H1 (cell line): Measurements from ENCODE around the gene TMEM115. TPM values are rescaled to one million over a fixed set of nuclear protein-coding genes. Genes with fewer than 3 reads are reported as not detected.

ENCODE experiments used
- CTCF ChIA-PET: fragments of 300-600 bp; sonication (Branson Sonifier 250); formaldehyde crosslinking; loops from one replicate; lab custom pipeline; 2021; ENCODE audit not compliant: partially characterized antibody; lab: Charles Lee
- POLR2A ChIA-PET: fragments of 300-600 bp; sonication (Branson Sonifier 250); formaldehyde crosslinking; loops from one replicate; lab custom pipeline; 2021; ENCODE audit warnings: inconsistent platforms; ENCODE audit not compliant: partially characterized antibody; lab: Charles Lee
- DNase-seq, 2 experiments: peaks; one replicate each; pipeline versions ENCODE4 v3.0.0 to v3.0.0-alpha.2; 2010 to 2022; ENCODE audit warnings: low spot score in 2 of 2, low read depth in 1 of 2, mixed read lengths in 1 of 2
- FAIRE-seq: peaks from 2 replicates; lab custom pipeline; 2011; peaks lifted over from hg19 to GRCh38; lab: Jason Lieb, UNC
- H2AFZ ChIP-seq: 2 replicates; pipeline ENCODE4 v1.8.1; 2012; ENCODE audit warnings: low read length, inconsistent platforms
- H2AK5ac ChIP-seq: 2 replicates; pipeline ENCODE4 v1.6.1; 2013; ENCODE audit warnings: low read depth, low read length
- H2BK120ac ChIP-seq: replicated peaks from 2 replicates; pipeline ENCODE3; 2013; ENCODE audit warnings: low read depth, low read length, inconsistent platforms
- H2BK12ac ChIP-seq: 2 replicates; pipeline ENCODE4 v1.6.1; 2013; ENCODE audit warnings: low read depth, low read length
- H2BK15ac ChIP-seq: 2 replicates; pipeline ENCODE4 v1.6.1; 2013; ENCODE audit warnings: low read length
- H2BK20ac ChIP-seq: 2 replicates; pipeline ENCODE4 v1.6.1; 2013; ENCODE audit warnings: low read length
- H2BK5ac ChIP-seq: 2 replicates; pipeline ENCODE4 v1.6.1; 2013; ENCODE audit warnings: low read depth, low read length
- H3K14ac ChIP-seq: 2 replicates; pipeline ENCODE4 v1.6.1; 2013; ENCODE audit warnings: inconsistent platforms; ENCODE audit not compliant: insufficient read length
- H3K18ac ChIP-seq: 2 replicates; pipeline ENCODE4 v1.6.1; 2013; ENCODE audit warnings: low read length; ENCODE audit errors: extremely low read depth
- H3K23ac ChIP-seq: 2 replicates; pipeline ENCODE4 v1.6.1; 2013; ENCODE audit warnings: inconsistent platforms; ENCODE audit not compliant: insufficient read length
- H3K23me2 ChIP-seq: 2 replicates; pipeline ENCODE4 v1.6.1; 2013; ENCODE audit warnings: low read depth, low read length
- H3K27ac ChIP-seq: 2 replicates; pipeline ENCODE4 v1.6.1; 2011; ENCODE audit warnings: low read depth, low read length, inconsistent platforms
- H3K27me3 ChIP-seq, 4 experiments: replicated peaks in 1 of 4; 1 replicate in 1 of 4; 2 replicates in 3 of 4; pipeline versions ENCODE4 v1.6.1 to v1.8.1; 2011 to 2013; ENCODE audit warnings: low read length in 3 of 4, mild to moderate bottlenecking in 3 of 4, inconsistent platforms in 2 of 4, mixed read lengths in 2 of 4, moderate library complexity in 1 of 4; ENCODE audit not compliant: control insufficient read depth in 3 of 4, insufficient read depth in 3 of 4; ENCODE audit errors: extremely low read depth in 1 of 4
- H3K36me3 ChIP-seq, 4 experiments: 2 replicates each; pipeline versions ENCODE4 v1.6.1 to v1.8.1; 2011 to 2013; ENCODE audit warnings: mild to moderate bottlenecking in 4 of 4, low read length in 3 of 4, moderate library complexity in 2 of 4, control low read depth in 1 of 4, inconsistent platforms in 1 of 4; ENCODE audit not compliant: insufficient read depth in 4 of 4, control insufficient read depth in 2 of 4
- H3K4ac ChIP-seq: replicated peaks from 2 replicates; pipeline ENCODE3; 2013; ENCODE audit warnings: low read length, low read depth, mixed read lengths, inconsistent platforms; ENCODE audit not compliant: insufficient read length
- H3K4me1 ChIP-seq, 4 experiments: replicated peaks in 1 of 4; 1 replicate in 1 of 4; 2 replicates in 3 of 4; pipeline versions ENCODE4 v1.6.1 to v1.8.1; 2011 to 2013; ENCODE audit warnings: low read length in 3 of 4, inconsistent platforms in 2 of 4, mixed read lengths in 1 of 4; ENCODE audit not compliant: insufficient read depth in 4 of 4, control insufficient read depth in 3 of 4
- H3K4me2 ChIP-seq, 2 experiments: 2 replicates each; pipeline versions ENCODE4 v1.6.1 to v1.8.1; 2011 to 2013; ENCODE audit warnings: low read depth in 2 of 2, low read length in 2 of 2, control low read depth in 1 of 2, inconsistent platforms in 1 of 2, mild to moderate bottlenecking in 1 of 2; ENCODE audit not compliant: insufficient read depth in 1 of 2
- H3K4me3 ChIP-seq, 4 experiments: fragments of 200-600, 300-600 bp in 1 of 4; sonication (generic), shearing (Covaris generic), sonication (Bioruptor Twin) in 1 of 4; 2 replicates each; pipeline versions ENCODE4 v1.5.1 to v1.8.1; 2011 to 2016; ENCODE audit warnings: low read length in 4 of 4, low read depth in 3 of 4, control low read depth in 2 of 4, inconsistent platforms in 2 of 4, mild to moderate bottlenecking in 2 of 4, mixed read lengths in 1 of 4, moderate library complexity in 1 of 4; ENCODE audit not compliant: insufficient read depth in 2 of 4; ENCODE audit errors: extremely low read depth in 1 of 4
- H3K56ac ChIP-seq: replicated peaks from 2 replicates; pipeline ENCODE3; 2013; ENCODE audit warnings: low read depth, mild to moderate bottlenecking, mixed read lengths, low read length, inconsistent platforms; ENCODE audit not compliant: insufficient read length
- H3K79me1 ChIP-seq: 2 replicates; pipeline ENCODE4 v1.6.1; 2013; ENCODE audit warnings: low read depth, low read length, control low read depth
- H3K79me2 ChIP-seq, 2 experiments: 2 replicates each; pipeline versions ENCODE4 v1.6.1 to v1.8.1; 2012 to 2013; ENCODE audit warnings: low read length in 2 of 2, mild to moderate bottlenecking in 2 of 2, inconsistent platforms in 1 of 2; ENCODE audit not compliant: insufficient read depth in 2 of 2, control insufficient read depth in 1 of 2
- H3K9ac ChIP-seq, 4 experiments: replicated peaks in 1 of 4; 1 replicate in 1 of 4; 2 replicates in 3 of 4; pipeline versions ENCODE4 v1.6.1 to v1.8.1; 2011 to 2013; ENCODE audit warnings: low read depth in 3 of 4, low read length in 3 of 4, control low read depth in 2 of 4, mild to moderate bottlenecking in 2 of 4, moderate library complexity in 2 of 4, inconsistent platforms in 1 of 4; ENCODE audit errors: extremely low read depth in 1 of 4
- H3K9me3 ChIP-seq, 2 experiments: 2 replicates each; pipeline versions ENCODE4 v1.6.1 to v1.8.1; 2012 to 2013; ENCODE audit warnings: mild to moderate bottlenecking in 2 of 2, moderate library complexity in 2 of 2, control low read depth in 1 of 2, inconsistent platforms in 1 of 2, low read depth in 1 of 2, low read length in 1 of 2, mixed read lengths in 1 of 2; ENCODE audit not compliant: insufficient read depth in 2 of 2
- H4K20me1 ChIP-seq, 2 experiments: replicated peaks in 1 of 2; 2 replicates each; pipeline versions ENCODE3 to v1.8.1; 2011 to 2013; ENCODE audit warnings: inconsistent platforms in 2 of 2, low read length in 2 of 2, mild to moderate bottlenecking in 1 of 2; ENCODE audit not compliant: insufficient read depth in 2 of 2, control insufficient read depth in 1 of 2
- H4K5ac ChIP-seq: 2 replicates; pipeline ENCODE4 v1.6.1; 2013; ENCODE audit warnings: low read length, low read depth, mixed read lengths, inconsistent platforms; ENCODE audit not compliant: insufficient read length
- H4K8ac ChIP-seq: 2 replicates; pipeline ENCODE4 v1.8.0; 2013; ENCODE audit warnings: mild to moderate bottlenecking, moderate library complexity, low read length, inconsistent platforms; ENCODE audit not compliant: insufficient read depth; ENCODE audit errors: extremely low read depth
- H4K91ac ChIP-seq: replicated peaks from 2 replicates; pipeline ENCODE3; 2013; ENCODE audit warnings: low read length, mixed read lengths, inconsistent platforms; ENCODE audit not compliant: insufficient read length
- BACH1 ChIP-seq: IDR thresholded peaks from 2 replicates; pipeline ENCODE4 v1.6.1; 2012; ENCODE audit warnings: low read length, improper control_type of control experiment
- CBX8 ChIP-seq: fragments of 300-800, 300-1000 bp; sonication (generic); IDR thresholded peaks from 2 replicates; pipeline ENCODE4 v1.7.1; 2016; ENCODE audit warnings: low read depth, low read length, borderline replicate concordance
- CREB1 ChIP-seq: IDR thresholded peaks from 2 replicates; pipeline ENCODE4 v1.6.1; 2012; ENCODE audit warnings: inconsistent platforms
- FOSL1 ChIP-seq: IDR thresholded peaks from 2 replicates; pipeline ENCODE4 v1.6.1; 2011; ENCODE audit warnings: mild to moderate bottlenecking, low read depth, low read length, moderate library complexity; ENCODE audit not compliant: insufficient read depth
- JUND ChIP-seq: IDR thresholded peaks from 2 replicates; pipeline ENCODE4 v1.6.1; 2011; ENCODE audit warnings: mild to moderate bottlenecking, improper control_type of control experiment, low read length
- KDM1A ChIP-seq: fragments of 200-600, 300-600 bp; sonication (generic); IDR thresholded peaks from 2 replicates; pipeline ENCODE4 v1.7.1; 2016; ENCODE audit warnings: mild to moderate bottlenecking, low read length, borderline replicate concordance
- MAFK ChIP-seq: IDR thresholded peaks from 2 replicates; pipeline ENCODE4 v1.6.1; 2012; ENCODE audit warnings: low read depth, mild to moderate bottlenecking, improper control_type of control experiment, low read length
- NANOG ChIP-seq: IDR thresholded peaks from 2 replicates; pipeline ENCODE4 v1.6.1; 2011; ENCODE audit warnings: low read length, low read depth, mild to moderate bottlenecking, inconsistent platforms; ENCODE audit not compliant: insufficient read depth, poor library complexity, severe bottlenecking
- SIRT6 ChIP-seq: IDR thresholded peaks from one replicate; pipeline ENCODE4 v1.7.1; 2012; ENCODE audit warnings: low read length, inconsistent platforms
- SIX5 ChIP-seq: IDR thresholded peaks from 2 replicates; pipeline ENCODE4 v1.6.1; 2011; ENCODE audit warnings: mild to moderate bottlenecking, low read depth, low read length
- TAF1 ChIP-seq: IDR thresholded peaks from 2 replicates; pipeline ENCODE4 v1.6.1; 2011; ENCODE audit warnings: mild to moderate bottlenecking, low read depth, low read length
- TEAD4 ChIP-seq: IDR thresholded peaks from 2 replicates; pipeline ENCODE4 v1.6.1; 2012; ENCODE audit warnings: low read depth, low read length, inconsistent platforms, mixed read lengths
- WGBS, 2 experiments: shearing (Covaris generic) in 1 of 2; methylation state at CpG; one replicate each; pipeline versions ENCODE4 v1.1.6 to v1.1.7; 2013 to 2015; ENCODE audit warnings: low lambda C conversion rate in 2 of 2, mixed read lengths in 2 of 2, inconsistent platforms in 1 of 2, low coverage in 1 of 2, missing lambda C conversion rate in 1 of 2; ENCODE audit not compliant: insufficient replicate concordance in 2 of 2, insufficient coverage in 1 of 2, insufficient read length in 1 of 2; ENCODE audit errors: extremely low coverage in 1 of 2, missing lambda C conversion rate in 1 of 2; 5-methylcytosine and 5-hydroxymethylcytosine counted together
- polyA plus RNA-seq, 7 experiments: library from polyadenylated mRNA; depleted of rRNA in 3 of 7; stranded (reverse) in 5 of 7; unstranded in 2 of 7; fragments of >200 nt in 5 of 7; fragments of 200-250 nt in 2 of 7; gene quantifications; 1 replicate in 5 of 7; 2 replicates in 1 of 7; 4 replicates in 1 of 7; pipeline versions ENCODE4 v1.2.1 to v1.2.3, GENCODE V29; 2011 to 2013; ENCODE audit warnings: missing spikeins in 2 of 7, mixed read lengths in 2 of 7
- total RNA-seq: library from RNA; stranded (reverse); fragmentation: NEBNext Ultra II Directional; extraction: Animal tissue kit (Norgen Biotek cat#: 25700); gene quantifications from 2 replicates; pipeline ENCODE4 v1.2.1, GENCODE V29; 2021

TMEM115 gene
- total and polyA plus RNA-seq, 2 of the 8 experiments (the other 6 are each of a cell fraction or from before 2014, with no cell fraction given) = 25.4 to 32.4 TPM

DNA sequence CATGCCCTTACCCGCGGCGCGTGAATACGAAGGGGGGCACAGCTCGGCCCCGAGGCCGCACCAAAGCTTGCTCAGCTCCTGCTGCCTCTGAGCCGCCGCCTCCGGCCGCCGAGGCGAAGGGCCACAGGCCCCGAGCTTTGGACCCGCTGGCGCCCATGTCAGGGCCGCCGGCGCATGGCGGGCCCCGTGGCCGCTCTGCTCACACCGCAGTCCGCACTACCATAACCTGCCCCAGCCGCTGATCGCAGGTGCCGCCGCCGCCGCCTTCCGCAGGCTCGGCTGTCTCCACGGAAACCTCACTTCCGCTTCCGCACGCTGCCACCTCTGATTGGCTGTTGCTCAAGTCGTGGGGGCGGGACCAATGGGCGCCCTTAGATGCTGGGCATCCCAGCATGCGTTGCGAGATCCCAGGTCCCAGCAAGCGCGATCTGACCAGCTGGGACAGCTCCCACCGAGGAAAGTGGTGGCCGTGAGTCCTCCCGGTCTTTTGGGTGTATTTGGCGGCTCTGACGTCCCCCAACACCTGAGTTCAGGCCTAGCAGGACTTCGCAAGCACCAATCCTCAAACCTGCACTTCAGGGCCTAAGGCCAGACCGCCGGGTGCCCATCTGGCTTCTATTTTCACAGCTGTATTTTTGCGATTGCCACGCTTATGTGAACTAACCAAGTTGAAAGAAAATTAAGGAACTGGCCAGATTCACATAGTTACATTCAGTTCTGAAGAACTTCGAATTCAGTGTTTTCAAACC is 31.2 kb downstream of the TMEM115 start, which contains the start of gene TUSC2:
TUSC2 (minus strand) TSS at position 281 of the 749 bp plus-strand sequence; CDS start at position 157, 124 bp downstream.
- Histone ChIP-seq H3K79me2 (peaks cover 0 to 11% of the 10 kb centered on the region in 2 experiments; a peak in 2 of 4 replicates), H4K20me1 (peaks cover 6 to 8% of the 10 kb centered on the region in 2 experiments), H2BK12ac (no peak within 1 kb of the TSS), H4K8ac (peak within 1 kb of the TSS; percentile 94; the same call in 1 of the 2 replicates), H2AK5ac (no peak within 1 kb of the TSS), H3K18ac (no peak within 1 kb of the TSS), H2BK15ac (peak within 1 kb of the TSS; percentile 61; the same call in 1 of the 2 replicates), H2AFZ (peak within 1 kb of the TSS; percentile 71), H2BK20ac (no peak within 1 kb of the TSS), H4K91ac (no peak within 1 kb of the TSS), H3K36me3 (peaks cover 11 to 31% (median 23%) of the 10 kb centered on the region in 4 experiments; a peak in 7 of 8 replicates), H3K14ac (no peak within 1 kb of the TSS), H3K79me1 (peaks cover 5% of the 10 kb centered on the region; the same call in 1 of the 2 replicates), H4K5ac (peak within 1 kb of the TSS; percentile 58), H3K27me3 (no peaks in the 10 kb centered on the region), H2BK5ac (peak within 1 kb of the TSS; percentile 44; the same call in 1 of the 2 replicates), H3K4ac (no peak within 1 kb of the TSS), H3K23me2 (peaks cover 11% of the 10 kb centered on the region; the same call in 1 of the 2 replicates), H3K4me2 (peak within 1 kb of the TSS; percentile 72 to 98), H3K9me3 (no peaks in the 10 kb centered on the region), H3K27ac (peak within 1 kb of the TSS; percentile 49; the same call in 1 of the 2 replicates), H3K56ac (peak within 1 kb of the TSS; percentile 42), H3K4me3 (peak within 1 kb of the TSS; percentile 52 to 97 (median 90)), H3K4me1 (peaks cover 0 to 19% (median 7%) of the 10 kb centered on the region in 4 experiments; a peak in 6 of 7 replicates), H2BK120ac (no peak within 1 kb of the TSS), H3K23ac (no peak within 1 kb of the TSS), H3K9ac (peak within 1 kb of the TSS; percentile 65 to 74 (median 72))
- CTCF ChIA-PET = interaction anchor here (0.7 to 7.5 kb wide), 13 partner anchors 9 to 291 kb away, joined by 3 to 75 read pairs (median 3); partner anchors contain the start of genes HYAL3, LSMEM2 and NAA80
- WGBS, 2 experiments = 7% methylated on average over 50 of the region's 55 CpGs; no CpG with 5 or more reads in 1 of the 2 experiments
- POLR2A ChIA-PET = interaction anchor here (0.6 to 6.4 kb wide), 13 partner anchors 8 to 172 kb away, joined by 3 to 36 read pairs (median 4); partner anchors contain the start of genes HYAL1, HYAL2, IFRD2 and RASSF1
- peak; percentile 82 to 96 for DNase-seq
- FAIRE-seq = no peak
- TF ChIP-seq CREB1 (peak; percentile 83), KDM1A (no peak), TAF1 (peak; percentile 84), SIRT6 (no peak), SIX5 (no peak), JUND (no peak), NANOG (peak; percentile 41), TEAD4 (no peak), CBX8 (no peak), MAFK (no peak), BACH1 (no peak), FOSL1 (no peak)
